GM21825 (cell line): Measurements from ENCODE around the gene ANKRD33B.
"Not testable (repeated sequence)": the region's sequence is repeated elsewhere in the genome, so short reads cannot be mapped to it uniquely, and the experiment has no call there.

Experiments used
- ATAC-seq: cut with Tn5 transposase; IDR thresholded peaks from one replicate; pipeline ENCODE4 v1.9.1; 2021; ENCODE audit warnings: mild to moderate bottlenecking, moderate library complexity; ENCODE audit not compliant: unreplicated experiment

ANKRD33B gene

DNA sequence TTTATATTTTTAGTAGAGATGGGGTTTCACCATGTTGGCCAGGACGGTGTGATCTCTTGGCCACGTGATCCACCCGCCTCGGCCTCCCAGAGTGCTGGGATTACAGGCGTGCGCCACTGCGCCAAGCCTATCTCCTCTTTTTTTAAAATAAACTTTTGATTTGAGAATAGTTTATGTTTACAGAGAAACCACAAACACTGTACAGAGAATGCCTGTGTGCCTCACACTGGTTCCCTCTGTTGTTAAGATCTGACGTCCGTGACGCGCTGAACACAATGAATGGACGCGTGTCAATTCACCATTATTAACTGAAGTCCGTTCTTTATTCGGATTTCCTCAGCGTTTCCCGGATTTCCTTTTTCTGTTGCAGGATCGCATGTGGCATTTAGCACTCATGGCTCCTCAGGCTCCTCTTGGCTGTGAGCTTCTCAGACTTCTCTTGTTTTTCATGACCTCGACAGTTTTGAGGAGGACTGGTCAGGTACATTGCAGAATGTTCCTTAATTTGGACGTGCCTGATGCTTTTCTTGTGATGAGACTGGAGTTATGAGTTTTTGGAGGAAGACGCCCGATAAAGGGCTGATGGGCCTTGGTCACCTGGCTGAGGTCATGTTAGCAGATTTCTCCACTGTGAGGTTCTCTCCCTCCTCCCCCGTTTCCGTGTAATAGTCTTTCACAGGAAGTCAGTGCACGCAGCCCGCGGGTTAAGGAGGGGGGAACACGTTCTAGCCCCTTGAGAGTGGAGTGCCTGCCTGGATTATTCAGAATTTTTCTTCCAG lies 69.6 kb downstream of the ANKRD33B start:
- ATAC-seq, result no peak

DNA sequence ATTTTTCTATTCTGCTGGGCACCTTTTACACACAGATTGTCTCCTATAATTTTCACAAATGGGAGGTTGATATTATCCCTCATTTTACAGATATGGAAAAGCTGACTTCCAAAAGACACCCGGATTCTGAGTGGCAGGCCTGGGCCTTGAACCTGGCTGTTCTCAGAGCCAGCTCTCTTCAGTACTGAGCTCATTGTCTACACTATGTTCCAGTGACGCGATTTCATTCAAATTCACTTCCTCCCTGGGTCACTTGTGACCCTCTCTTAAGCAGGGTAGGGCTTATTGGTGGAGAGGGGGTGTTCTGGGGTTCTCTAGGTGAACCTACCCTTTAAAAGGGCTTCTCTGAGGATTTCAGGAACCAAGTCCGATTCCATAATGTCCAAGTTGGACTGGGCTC lies 70.2 kb downstream of the ANKRD33B start:
- no peak for ATAC-seq

DNA sequence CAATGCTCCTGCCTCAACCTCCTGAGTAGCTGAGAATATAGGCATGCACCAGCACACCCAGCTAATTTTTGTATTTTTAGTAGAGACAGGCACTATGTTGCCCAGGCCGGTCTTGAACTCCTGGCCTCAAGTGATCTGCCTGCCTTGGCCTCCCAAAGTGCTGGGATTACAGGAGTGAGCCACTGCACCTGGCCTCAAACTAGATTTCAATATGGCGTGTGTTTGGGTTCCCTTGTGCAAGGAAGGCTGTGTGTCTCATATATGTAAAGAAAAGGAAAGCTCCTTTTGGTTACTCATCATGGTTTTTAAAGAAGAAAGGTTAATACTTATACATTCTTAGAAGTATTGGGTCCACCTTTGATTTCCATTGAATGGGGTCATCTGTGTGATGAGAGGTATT lies 70.7 kb downstream of the ANKRD33B start:
- ATAC-seq, result no peak

GRCh38 chr5:10635257-10635866 lies 71.5 kb downstream of the ANKRD33B start:
- peak; percentile 67 for ATAC-seq

- no peak for ATAC-seq
Observed at GRCh38 chr5:10635867-10636350, 72.0 kb downstream of the ANKRD33B start.

DNA sequence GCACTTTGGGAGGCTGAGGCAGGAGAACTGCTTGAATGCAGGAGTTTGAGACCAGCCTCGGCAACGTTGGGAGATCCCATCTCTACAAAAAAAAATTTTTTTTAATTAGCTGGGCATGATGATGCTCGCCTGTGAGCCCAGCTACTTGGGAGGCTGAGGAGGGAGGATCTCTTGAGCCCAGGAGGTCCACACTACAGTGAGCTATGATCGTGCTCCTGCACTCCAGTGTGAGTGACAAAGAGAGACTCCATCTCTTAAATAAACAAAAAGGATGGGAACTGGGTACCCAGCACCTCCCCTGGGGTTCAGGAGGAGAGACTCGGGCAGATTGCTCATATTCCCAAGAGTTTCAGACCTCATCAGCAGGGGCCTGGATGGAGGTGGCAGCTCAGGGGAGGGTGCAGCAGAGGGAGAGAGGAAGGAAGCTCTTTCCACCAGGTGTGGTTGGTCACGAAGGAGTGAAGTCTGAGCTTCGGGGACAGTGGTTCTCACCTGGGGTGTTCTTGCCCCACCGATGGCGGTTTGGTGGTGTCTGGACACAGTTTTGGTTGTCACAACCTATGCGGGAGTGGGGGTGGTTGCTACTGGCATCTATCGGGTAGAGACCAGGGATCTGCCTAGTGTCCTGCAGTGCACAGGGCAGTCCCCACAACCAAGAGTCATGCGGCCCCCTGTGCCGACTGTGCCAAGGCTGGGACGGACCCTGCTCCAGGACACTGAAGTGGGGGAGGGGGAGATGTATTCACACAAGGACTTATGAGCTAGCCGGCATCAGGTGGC lies 72.7 kb downstream of the ANKRD33B start:
- no peak for ATAC-seq

- no peak for ATAC-seq
Observed at GRCh38 chr5:10637944-10638343, 74.1 kb downstream of the ANKRD33B start.

DNA sequence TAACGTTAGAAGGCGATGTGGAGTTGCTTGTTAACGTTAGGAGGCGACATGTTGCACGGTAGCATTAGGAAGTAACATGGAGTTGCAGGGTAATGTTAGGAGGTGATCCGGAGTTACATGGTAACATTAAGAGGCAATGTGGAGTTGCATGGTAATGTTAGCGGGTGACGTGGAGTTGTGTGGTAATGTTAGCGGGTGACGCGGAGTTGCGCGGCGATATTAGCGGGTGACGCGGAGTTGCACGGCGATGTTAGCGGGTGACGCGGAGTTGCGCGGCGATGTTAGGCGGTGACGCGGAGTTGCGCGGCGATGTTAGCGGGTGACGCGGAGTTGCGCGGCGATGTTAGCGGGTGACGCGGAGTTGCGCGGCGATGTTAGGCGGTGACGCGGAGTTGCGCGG lies 74.9 kb downstream of the ANKRD33B start:
- not testable (repeated sequence) for ATAC-seq

DNA sequence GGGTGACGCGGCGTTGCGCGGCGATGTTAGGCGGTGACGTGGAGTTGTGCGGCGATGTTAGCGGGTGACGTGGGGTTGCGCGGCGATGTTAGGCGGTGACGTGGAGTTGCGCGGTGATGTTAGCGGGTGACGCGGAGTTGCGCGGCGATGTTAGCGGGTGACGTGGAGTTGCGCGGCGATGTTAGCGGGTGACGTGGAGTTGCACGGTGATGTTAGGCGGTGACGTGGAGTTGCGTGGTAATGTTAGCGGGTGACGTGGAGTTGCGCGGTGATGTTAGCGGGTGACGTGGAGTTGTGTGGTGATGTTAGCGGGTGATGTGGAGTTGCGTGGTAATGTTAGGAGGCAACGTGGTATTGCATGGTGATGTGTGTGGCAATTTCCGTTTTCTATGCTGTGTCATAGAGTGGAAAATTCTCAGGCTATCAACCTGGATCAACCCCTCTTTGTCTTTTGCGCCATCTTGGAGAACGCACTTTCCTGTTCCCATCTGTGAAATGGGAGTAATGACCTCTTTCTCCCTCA lies 76.0 kb downstream of the ANKRD33B start:
- no peak for ATAC-seq

DNA sequence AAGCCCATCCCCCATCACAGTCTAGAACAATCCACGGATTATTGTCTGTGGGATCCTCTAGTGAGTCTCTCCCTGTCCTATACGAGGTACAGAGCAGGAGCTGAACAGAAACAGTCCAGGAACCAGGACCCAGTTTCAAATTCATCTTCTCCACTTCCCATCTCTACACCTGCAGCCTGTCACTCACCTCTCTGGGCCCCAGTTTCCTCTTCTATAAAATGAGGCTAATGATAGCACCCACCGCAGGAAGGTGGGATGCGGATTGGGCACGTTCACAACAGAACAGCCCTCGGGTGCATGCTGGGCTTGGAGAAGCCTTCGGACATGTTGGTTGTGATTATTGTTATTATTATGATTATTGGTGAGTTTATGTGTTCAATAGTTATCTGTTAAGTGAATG lies 78.5 kb downstream of the ANKRD33B start:
- ATAC-seq, result no peak

- ATAC-seq, result no peak
Observed at GRCh38 chr5:10644192-10644591, 80.3 kb downstream of the ANKRD33B start.

- ATAC-seq, result peak; percentile 48
Observed at GRCh38 chr5:10645146-10645545, 81.3 kb downstream of the ANKRD33B start.

GRCh38 chr5:10645671-10646070 lies 81.8 kb downstream of the ANKRD33B start:
- no peak for ATAC-seq

DNA sequence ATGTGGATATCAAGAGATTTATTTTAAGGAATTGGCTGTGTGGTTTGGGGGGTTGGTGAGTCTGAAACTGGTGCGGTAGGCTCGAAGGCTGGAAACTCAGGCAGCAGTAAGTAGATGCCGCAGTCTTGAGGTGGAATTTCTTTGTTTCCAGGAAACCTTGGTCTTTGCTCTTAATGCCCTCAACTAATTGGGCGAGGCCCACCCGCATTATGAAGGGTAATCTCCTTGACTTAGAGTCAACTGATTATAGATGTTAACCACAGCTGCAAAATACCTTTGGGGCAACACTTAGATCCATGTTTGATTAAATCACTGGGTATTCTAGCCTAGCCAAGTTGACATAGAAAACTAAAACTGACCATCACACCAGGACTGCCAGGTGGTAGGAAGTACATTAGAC lies 83.8 kb downstream of the ANKRD33B start:
- no peak for ATAC-seq

GRCh38 chr5:10648806-10649665 lies 85.2 kb downstream of the ANKRD33B start:
- no peak for ATAC-seq

- ATAC-seq, result no peak
Observed at GRCh38 chr5:10649666-10650380, 86.0 kb downstream of the ANKRD33B start.

GRCh38 chr5:10652151-10652550 lies 88.3 kb downstream of the ANKRD33B start:
- no peak for ATAC-seq

GRCh38 chr5:10652606-10653005 lies 88.7 kb downstream of the ANKRD33B start:
- no peak for ATAC-seq

- no peak for ATAC-seq
Observed at GRCh38 chr5:10653043-10653442, 89.2 kb downstream of the ANKRD33B start.
